Kidney epithelial cell (primary cell): ENCODE results near the gene KHDC1. TPM values are rescaled to one million over a fixed set of nuclear protein-coding genes. Genes with fewer than 3 reads are reported as not detected.

Experiments
- DNase-seq: peaks from one replicate; pipeline ENCODE4 v3.0.0-alpha.2; 2010; ENCODE audit warnings: low read depth
- H3K27me3 ChIP-seq: 2 replicates; pipeline ENCODE4 v1.6.0; 2011; ENCODE audit warnings: low read length; ENCODE audit not compliant: control insufficient read depth, insufficient read depth
- H3K36me3 ChIP-seq: 2 replicates; pipeline ENCODE4 v1.5.1; 2011; ENCODE audit warnings: low read length; ENCODE audit not compliant: control insufficient read depth, insufficient read depth
- H3K4me3 ChIP-seq: 2 replicates; pipeline ENCODE4 v1.5.1; 2011; ENCODE audit warnings: low read depth, mild to moderate bottlenecking, control low read depth, low read length
- total RNA-seq: library from RNA; depleted of rRNA; stranded (reverse); fragments of >200 nt; gene quantifications from 2 replicates; pipeline ENCODE4 v1.2.3, GENCODE V29; 2015
- TF ChIP-seq, protein P1 (sequence below): IDR thresholded peaks from 2 replicates; pipeline ENCODE4 v1.5.1; 2011; ENCODE audit warnings: mild to moderate bottlenecking, moderate library complexity, low read length, control low read depth, inconsistent platforms; ENCODE audit not compliant: insufficient read depth, poor library complexity, severe bottlenecking

KHDC1 gene
- total RNA-seq, 1 donor from 2014 or later, result 3.3 TPM

DNA sequence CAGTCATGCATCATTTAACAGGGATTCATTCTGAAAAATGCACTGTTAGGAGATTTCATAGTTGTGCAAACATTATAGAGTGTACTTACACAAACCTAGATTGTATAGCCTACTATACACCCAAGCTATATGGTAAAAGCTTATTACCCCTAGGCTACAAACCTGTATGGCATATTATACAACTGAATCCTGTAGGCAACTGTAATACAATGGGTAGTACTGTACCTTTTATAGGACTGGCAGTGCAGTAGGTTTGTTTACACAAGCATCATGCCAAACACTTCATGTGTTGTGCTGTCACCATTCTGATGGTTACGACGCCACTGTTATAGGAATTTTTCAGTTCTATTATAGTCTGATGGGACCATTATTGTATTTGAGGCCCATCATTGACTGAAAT is 39.3 kb upstream of the KHDC1 start:
- Histone ChIP-seq H3K4me3 (no peak overlapping the region), H3K36me3 (no peaks in the 10 kb centered on the region), H3K27me3 (no peaks in the 10 kb centered on the region)
- TF ChIP-seq, protein P1, sequence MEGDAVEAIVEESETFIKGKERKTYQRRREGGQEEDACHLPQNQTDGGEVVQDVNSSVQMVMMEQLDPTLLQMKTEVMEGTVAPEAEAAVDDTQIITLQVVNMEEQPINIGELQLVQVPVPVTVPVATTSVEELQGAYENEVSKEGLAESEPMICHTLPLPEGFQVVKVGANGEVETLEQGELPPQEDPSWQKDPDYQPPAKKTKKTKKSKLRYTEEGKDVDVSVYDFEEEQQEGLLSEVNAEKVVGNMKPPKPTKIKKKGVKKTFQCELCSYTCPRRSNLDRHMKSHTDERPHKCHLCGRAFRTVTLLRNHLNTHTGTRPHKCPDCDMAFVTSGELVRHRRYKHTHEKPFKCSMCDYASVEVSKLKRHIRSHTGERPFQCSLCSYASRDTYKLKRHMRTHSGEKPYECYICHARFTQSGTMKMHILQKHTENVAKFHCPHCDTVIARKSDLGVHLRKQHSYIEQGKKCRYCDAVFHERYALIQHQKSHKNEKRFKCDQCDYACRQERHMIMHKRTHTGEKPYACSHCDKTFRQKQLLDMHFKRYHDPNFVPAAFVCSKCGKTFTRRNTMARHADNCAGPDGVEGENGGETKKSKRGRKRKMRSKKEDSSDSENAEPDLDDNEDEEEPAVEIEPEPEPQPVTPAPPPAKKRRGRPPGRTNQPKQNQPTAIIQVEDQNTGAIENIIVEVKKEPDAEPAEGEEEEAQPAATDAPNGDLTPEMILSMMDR, result no peak
- DNase-seq, result no peak

DNA sequence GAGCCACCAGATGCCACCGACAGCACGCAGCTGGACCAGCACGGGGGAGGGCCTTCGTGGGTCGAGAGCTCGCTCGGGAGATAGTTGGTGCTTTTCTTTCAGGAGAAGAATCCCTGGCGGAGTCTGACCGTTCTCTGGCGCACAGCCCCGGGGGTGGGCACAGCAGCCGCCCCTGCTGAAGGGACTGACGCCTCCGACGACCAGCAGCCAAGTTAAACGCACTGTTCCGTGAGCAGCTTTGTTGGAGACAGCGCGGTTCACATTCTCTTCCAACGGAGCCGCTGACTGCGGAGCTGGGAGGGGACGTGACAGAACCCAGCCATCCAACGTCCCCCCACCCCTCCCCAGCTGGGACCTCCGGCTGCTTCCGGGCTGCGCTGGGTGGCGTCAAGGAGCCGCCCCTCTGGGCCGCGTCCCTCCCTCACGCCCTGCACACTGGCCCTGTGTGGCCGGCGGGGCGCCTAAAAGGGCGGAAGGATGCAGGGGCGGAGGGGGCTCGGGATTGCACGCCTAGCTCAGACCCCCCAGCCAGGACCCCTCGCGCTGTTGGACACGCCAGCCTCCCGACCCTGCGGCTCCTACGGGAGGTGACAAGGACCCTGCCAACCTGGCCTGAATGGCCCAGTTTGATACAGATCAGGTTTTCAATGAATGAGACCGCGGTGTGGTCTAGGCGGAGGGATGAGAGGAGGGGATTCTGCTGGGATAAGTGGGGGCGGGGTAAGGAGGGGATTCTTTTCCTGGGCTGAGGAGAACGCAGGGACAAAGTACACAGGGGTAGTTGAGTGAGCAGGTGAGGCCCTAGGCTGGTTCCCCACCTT is 36.4 kb upstream of the KHDC1 start:
- H3K27me3 ChIP-seq, result no peaks in the 10 kb centered on the region
- DNase-seq, result no peak
- H3K4me3 ChIP-seq, result peak overlapping the region; percentile 7
- H3K36me3 ChIP-seq, result no peaks in the 10 kb centered on the region
- TF ChIP-seq, protein P1, result no peak

DNA sequence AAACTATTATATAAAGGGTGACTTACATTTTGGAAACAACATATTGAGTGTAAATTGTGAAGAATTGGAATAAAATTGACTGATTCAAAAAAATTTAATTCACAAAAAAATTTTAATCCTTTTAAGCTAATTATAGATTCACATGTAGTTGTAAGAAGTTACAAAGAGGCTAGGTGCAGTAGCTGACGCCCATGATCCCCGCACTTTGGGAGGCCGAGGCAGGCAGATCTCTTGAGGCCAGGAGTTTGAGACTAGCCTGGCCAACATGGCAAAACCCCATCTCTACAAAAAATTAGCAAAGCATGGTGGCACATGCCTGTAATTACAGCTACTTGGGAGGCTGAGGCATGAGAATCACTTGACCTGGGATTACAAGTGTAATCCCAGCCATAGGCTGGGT is 30.3 kb upstream of the KHDC1 start:
- H3K27me3 ChIP-seq, result no peaks in the 10 kb centered on the region
- DNase-seq, result no peak
- no peaks in the 10 kb centered on the region for H3K36me3 ChIP-seq

DNA sequence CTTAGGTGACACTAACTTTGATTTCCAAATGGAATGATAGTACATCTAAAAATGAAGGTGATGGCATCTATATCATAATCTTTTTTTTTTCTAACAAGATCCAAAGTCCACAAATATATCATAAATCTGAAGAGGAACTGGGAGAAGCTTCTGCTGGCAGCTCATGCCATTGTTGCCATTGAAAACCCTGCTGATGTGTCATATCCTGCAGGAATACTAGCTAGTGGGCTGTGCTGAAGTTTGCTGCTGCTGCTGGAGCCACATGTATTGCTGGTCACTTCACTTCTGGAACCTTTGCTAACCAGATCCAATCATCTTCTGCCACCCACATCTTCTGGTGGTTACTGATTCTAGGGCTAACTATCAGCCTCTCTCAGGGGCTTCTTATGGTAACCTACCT is 27.4 kb upstream of the KHDC1 start:
- no peak overlapping the region for H3K4me3 ChIP-seq
- H3K36me3 ChIP-seq, result no peaks in the 10 kb centered on the region
- no peaks in the 10 kb centered on the region for H3K27me3 ChIP-seq
- TF ChIP-seq, protein P1, result no peak
- no peak for DNase-seq

More for the DNA sequence above, 30.3 kb upstream of the KHDC1 start:
- no peak overlapping the region for H3K4me3 ChIP-seq
- TF ChIP-seq, protein P1, result no peak

DNA sequence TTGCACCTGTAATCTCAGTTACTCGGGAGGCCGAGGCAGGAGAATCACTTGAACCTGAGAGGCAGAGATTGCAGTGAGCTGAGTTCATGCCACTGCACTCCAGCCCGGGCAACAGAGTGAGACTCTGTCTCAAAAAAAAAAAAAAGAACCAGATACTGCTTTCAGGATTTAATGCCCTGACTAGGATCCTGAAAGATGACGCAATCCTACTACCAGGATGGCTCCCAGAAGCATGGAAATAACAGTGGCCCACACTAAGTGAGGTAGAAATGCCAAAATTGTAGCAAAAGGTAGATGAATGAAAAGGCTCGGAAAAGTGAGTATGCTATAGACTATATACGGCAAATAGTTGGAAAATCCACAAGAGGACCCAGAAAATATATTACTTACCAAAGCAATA is 23.8 kb upstream of the KHDC1 start:
- DNase-seq, result no peak
- Histone ChIP-seq H3K4me3 (no peak overlapping the region), H3K36me3 (no peaks in the 10 kb centered on the region), H3K27me3 (no peaks in the 10 kb centered on the region)
- TF ChIP-seq, protein P1, result no peak
